SW 1271 (cell line): Measurements from ENCODE around the gene CDC45.

Source experiments
- DNase-seq, 2 experiments: peaks; one replicate each; lab custom pipeline; 2025; lab: John Stamatoyannopoulos, UW

Gene CDC45

GRCh38 chr22:19470010-19470409 is 9.7 kb upstream of the CDC45 start:
- no peak for DNase-seq

DNA sequence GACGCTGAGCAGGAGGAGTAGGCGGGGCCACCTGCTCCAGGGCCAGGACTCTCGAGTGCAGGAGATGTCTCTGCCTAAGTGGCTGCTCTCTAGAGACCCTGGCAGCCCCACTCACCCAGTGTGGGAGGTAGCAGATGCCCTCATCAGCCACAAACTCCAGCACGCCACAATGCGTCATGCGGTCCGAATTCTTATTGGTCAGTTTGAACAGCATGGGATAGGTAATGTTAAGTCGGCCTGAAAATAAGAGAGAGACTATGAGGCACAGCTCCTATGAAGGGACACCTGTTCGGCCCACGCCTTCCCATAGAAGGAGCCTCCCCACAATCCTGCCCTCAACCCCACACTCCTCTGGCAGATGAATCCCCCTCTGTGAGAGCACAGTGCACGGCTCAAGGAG is 8.1 kb upstream of the CDC45 start:
- no peak for DNase-seq

- no peak for DNase-seq
Measured at GRCh38 chr22:19472233-19472632, 7.5 kb upstream of the CDC45 start.

GRCh38 chr22:19473578-19473977 is 6.1 kb upstream of the CDC45 start:
- no peak for DNase-seq

GRCh38 chr22:19476023-19476422 is 3.7 kb upstream of the CDC45 start:
- no peak for DNase-seq

DNA sequence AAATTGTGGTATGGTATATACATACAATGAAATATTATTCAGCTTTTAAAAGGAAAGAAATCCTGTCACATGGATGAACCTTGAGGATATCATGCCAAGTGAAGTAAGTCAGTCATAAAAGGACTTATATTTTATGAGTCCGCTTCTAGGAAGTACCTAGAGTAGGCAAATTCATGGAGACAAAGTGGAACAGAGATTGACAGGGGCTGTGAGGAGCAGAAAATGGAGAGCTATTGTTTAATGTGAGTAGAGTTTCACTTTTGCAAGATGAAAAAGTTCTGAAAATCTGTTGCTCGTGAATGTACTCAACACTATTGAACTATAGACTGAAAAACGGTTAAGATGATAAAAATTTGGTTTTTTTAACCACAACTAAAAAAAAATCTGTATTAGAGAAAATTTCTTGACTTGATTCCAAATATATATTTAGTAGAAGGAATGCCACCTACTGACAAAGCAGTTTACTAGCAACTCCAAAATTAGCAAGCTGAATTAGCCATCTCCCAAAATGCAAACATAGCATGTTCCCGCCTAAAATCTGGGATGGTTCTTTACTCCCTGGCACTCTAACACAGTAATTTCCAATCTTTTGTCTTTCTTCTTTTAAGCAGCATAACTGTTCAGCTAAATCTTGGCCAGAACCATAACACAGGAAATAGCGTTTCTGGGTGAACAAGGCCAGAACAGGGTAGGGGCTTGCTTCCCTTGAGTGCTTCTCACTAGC is 2.2 kb upstream of the CDC45 start:
- no peak for DNase-seq

GRCh38 chr22:19478045-19478900 is 1.4 kb upstream of the CDC45 start:
- no peak for DNase-seq

GRCh38 chr22:19478901-19479354 is 792 bp upstream of the CDC45 start, which contains the start of gene UFD1:
Gene UFD1, minus strand, starts transcription at chr22:19479193. Its CDS starts 108 bp downstream, at chr22:19479085.
- peak in 1 of 2 experiments; percentile 82 for DNase-seq

GRCh38 chr22:19480173-19480568 is 451 bp downstream of the CDC45 start:
- no peak for DNase-seq

GRCh38 chr22:19480789-19481188 is 1.1 kb downstream of the CDC45 start:
- DNase-seq = no peak

DNA sequence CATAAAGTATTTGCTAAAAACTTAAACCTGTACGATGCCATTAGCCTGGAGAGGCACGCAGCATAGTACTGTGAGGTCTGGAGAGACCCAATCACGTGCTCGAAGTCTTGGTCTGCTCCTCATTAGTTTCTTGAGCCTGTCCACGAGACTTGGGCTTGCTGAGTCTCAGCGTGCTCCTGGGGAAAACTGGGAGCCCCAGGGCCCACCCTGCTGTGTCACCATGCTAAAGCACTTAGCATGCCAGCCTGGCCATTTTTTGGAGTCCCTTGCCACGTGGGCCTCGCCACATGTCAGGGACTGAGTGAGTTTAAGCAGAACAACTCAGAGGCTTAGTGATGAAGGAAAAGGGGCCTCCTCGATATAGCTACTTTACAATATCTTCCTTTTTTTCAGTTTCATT is 2.6 kb downstream of the CDC45 start:
- no peak for DNase-seq

DNA sequence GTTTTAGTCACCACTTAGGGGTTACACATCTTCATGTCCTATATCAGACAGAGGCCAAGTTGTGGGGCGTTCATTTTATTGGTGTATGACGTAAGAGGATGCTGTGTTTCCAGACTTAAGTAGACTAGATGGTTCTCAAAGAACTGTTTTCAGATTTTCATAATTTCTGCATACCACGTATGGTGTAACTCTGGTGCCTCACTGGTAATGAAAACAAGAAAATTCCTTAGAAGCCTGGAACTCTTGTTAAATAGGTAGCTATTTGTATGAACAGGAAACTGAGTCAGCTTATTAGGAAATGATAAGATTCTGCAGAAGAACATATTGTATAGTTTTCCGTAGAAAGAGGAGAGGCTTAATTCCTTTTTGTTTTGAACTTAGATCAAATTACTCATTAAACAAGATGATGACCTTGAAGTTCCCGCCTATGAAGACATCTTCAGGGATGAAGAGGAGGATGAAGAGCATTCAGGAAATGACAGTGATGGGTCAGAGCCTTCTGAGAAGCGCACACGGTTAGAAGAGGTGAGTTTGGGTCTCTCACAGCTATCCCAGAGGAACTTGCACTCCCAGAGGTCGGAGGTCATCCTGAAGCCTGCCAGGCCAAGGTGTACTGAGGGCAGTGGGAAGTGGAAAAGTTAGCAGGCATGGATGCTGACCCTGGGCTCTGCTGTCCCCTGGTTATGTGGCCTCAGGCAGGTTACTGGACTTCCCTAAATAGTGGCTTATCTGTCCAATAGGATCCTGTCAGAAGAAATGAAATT is 3.9 kb downstream of the CDC45 start:
- no peak for DNase-seq

GRCh38 chr22:19488285-19488684 is 8.6 kb downstream of the CDC45 start:
- no peak for DNase-seq

- peak in 1 of 2 experiments; percentile 39 for DNase-seq
Measured at GRCh38 chr22:19488884-19489843, 9.4 kb downstream of the CDC45 start.

GRCh38 chr22:19490628-19491230 is 11.0 kb downstream of the CDC45 start:
- DNase-seq = no peak

- DNase-seq = no peak
Measured at GRCh38 chr22:19492504-19493174, 12.9 kb downstream of the CDC45 start.

- DNase-seq = no peak
Measured at GRCh38 chr22:19494001-19494560, 14.4 kb downstream of the CDC45 start.

DNA sequence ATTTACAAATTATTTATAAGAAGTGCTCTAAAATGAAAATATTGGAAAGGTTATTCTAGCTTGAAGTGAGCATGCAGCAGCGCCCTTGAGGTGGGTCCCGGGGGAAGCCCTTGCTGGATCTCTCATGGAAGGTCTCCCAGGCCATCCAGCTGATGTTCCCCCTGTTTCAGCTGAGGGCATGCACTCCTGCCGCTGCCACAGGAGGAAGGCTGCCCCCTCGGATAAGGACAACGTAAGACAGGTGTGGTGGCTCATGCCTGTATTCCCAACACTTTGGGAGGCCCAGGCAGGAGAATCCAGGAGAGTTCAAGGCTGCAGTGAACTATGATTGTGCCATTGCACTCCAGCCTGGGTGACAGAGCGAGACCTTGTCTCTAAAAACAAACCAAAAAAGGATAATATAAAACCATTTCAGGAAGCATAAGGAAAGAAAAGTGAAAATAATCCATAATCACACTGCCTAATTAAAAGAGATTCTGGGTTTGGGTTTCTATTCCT is 15.0 kb downstream of the CDC45 start:
- DNase-seq = no peak

GRCh38 chr22:19495562-19496323 is 16.0 kb downstream of the CDC45 start:
- DNase-seq = no peak
